Nephron (organoid): ENCODE data around the gene ATP2B3.

Source experiments
- H3K27ac Mint-ChIP-seq, 3 experiments: 2 replicates each; pipeline ENCODE4 v1.8.0; 2020; ENCODE audit warnings: mixed read lengths in 3 of 3, mild to moderate bottlenecking in 2 of 3, moderate library complexity in 1 of 3
- H3K27me3 Mint-ChIP-seq: 2 replicates; pipeline ENCODE4 v1.8.0; 2021; ENCODE audit warnings: low read depth, mild to moderate bottlenecking, moderate library complexity, mixed read lengths
- H3K36me3 Mint-ChIP-seq: 2 replicates; pipeline ENCODE4 v1.8.0; 2020; ENCODE audit warnings: low read depth, mixed read lengths
- H3K4me1 Mint-ChIP-seq: 2 replicates; pipeline ENCODE4 v1.8.0; 2020; ENCODE audit warnings: mixed read lengths
- H3K4me3 Mint-ChIP-seq, 3 experiments: 2 replicates each; pipeline ENCODE4 v1.8.0; 2020; ENCODE audit warnings: mild to moderate bottlenecking in 3 of 3, mixed read lengths in 3 of 3, moderate library complexity in 2 of 3
- H3K9me3 Mint-ChIP-seq: 2 replicates; pipeline ENCODE4 v1.8.0; 2020; ENCODE audit warnings: mixed read lengths
- TF ChIP-seq, protein P1 (sequence below), 3 experiments: fragments of 200-600 bp; sonication (generic); IDR thresholded peaks; one replicate each; pipeline ENCODE4 v1.5.0; 2021; ENCODE audit warnings: antibody characterized with exemption in 3 of 3; ENCODE audit not compliant: unreplicated experiment in 3 of 3

Gene ATP2B3

DNA sequence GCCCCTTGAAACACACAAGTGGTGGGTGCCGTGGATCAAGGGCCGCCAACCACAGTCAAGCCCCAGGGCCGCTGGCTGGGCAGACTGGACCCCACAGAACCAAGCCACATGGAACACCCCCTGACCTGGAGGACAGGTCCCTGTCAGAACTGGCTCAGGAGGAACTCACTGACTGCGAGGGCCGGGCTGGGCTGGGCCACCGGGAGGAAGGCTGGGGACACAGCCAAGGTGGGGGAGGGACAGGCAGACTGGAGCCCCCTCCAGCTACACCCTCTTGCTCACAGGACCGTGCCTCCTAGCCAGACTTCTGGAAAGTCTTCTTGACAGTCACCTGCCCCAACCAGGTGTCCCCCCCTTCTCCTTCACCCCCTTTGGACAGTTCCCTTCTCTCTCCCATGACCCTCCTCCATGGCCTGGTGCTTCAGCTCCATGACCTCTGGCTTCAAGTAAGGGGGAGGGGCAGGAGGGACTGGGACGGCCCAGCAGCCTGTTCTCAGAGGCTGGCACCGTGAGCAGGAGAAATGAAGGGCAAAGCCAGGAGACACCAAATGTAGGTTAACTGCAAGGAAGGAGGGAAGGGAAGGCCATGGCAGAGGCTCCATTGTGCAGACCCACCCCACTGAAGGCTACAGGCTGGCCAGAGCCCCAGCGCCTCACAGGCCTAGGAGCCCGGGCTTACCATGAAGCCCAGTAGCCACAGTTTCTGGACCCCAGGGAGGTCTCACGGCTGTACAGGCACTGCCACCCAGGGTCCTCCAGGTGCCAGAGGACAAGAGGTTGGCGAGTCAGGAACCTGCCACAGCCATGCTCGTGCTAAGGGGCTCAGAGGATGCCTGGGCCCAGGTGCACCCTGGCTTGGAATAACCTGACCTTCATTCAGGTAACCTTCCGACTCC lies 107.0 kb downstream of the ATP2B3 start:
- no peaks in the 10 kb centered on the region for H3K36me3 Mint-ChIP-seq
- H3K27me3 Mint-ChIP-seq: peaks cover 6% of the 10 kb centered on the region
- peak overlapping the region in 1 of 3 experiments; percentile 92 for H3K27ac Mint-ChIP-seq
- TF ChIP-seq, protein P1, sequence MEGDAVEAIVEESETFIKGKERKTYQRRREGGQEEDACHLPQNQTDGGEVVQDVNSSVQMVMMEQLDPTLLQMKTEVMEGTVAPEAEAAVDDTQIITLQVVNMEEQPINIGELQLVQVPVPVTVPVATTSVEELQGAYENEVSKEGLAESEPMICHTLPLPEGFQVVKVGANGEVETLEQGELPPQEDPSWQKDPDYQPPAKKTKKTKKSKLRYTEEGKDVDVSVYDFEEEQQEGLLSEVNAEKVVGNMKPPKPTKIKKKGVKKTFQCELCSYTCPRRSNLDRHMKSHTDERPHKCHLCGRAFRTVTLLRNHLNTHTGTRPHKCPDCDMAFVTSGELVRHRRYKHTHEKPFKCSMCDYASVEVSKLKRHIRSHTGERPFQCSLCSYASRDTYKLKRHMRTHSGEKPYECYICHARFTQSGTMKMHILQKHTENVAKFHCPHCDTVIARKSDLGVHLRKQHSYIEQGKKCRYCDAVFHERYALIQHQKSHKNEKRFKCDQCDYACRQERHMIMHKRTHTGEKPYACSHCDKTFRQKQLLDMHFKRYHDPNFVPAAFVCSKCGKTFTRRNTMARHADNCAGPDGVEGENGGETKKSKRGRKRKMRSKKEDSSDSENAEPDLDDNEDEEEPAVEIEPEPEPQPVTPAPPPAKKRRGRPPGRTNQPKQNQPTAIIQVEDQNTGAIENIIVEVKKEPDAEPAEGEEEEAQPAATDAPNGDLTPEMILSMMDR (IDR thresholded peaks at IDR 0.05; ENCODE audit: unreplicated experiment in 3 of 3): no peak
- no peaks in the 10 kb centered on the region for H3K4me1 Mint-ChIP-seq
- H3K4me3 Mint-ChIP-seq: no peak overlapping the region
- peaks cover 20% of the 10 kb centered on the region for H3K9me3 Mint-ChIP-seq

DNA sequence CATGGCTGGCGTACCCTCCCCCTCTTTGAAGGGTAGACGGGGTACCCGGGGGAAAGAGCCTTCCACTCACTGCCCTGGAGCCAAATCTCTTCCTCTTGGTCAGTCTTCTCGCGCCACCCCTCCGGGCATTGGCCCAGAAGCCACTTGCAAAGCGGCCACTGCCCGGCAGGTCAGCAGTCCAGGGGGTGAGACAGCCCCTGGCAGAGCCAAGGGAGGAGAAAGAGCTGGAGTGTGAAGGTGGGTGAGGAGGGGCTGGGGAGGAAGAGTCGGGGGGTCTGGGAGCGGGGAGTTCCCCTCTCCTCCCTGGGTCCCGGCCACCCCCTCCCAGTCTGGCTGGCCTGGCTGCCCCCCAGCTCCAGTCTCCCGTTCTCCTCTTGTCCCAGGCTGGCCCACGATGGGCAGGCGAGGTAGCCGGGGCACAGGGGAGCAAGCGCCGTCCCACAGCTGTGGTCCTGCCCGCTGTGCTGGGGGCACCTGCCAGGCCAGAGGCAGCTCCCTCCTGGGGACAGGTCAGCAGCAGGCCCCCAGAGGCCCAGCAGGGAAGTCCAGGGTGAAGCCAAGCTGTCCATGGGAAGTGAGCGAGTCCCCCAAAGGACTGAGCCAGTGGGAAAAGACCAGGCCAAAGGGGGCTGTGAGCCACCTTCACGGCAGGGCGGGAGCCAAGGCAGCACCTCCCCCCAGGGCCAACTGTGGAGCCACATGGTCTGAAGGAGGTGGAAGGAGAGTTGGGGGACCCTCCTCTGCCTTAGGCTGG lies 108.0 kb downstream of the ATP2B3 start:
- TF ChIP-seq, protein P1 (IDR thresholded peaks at IDR 0.05; ENCODE audit: unreplicated experiment in 3 of 3): no peak
- Mint-ChIP-seq H3K4me1 (no peaks in the 10 kb centered on the region), H3K27me3 (peaks cover 6% of the 10 kb centered on the region), H3K36me3 (no peaks in the 10 kb centered on the region), H3K4me3 (no peak overlapping the region), H3K27ac (no peak overlapping the region), H3K9me3 (peaks cover 24% of the 10 kb centered on the region)

DNA sequence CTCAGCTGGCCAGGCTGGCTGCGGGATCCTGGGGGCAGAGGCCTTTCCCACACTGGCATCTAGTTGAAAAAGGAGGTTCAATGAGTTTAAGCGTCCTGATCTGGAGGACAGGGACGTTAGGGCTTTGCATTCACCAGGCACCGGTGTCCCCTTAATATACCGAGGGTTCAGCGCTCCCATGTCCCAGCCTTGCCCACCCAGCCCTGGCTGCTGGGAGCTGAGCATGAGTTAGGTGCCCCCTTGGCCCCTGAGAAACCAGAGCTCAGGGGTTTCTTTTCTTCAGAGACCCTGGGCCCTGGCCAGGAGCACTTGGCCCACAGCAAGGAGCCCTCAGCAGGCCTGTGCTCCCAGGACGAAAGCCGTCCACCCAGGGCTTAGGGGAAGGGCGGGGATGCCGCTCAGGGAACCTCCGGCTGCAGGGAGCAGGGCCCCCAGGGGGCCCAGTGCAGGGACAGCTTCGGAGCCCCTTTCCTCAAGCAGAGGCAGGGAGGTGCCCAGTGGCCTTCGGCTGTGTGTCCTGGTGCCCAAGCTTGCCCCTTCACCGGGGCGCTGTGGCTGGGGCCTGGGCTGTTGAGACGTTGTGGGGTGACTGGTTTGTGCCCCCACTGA lies 108.7 kb downstream of the ATP2B3 start:
- no peak overlapping the region for H3K4me3 Mint-ChIP-seq
- no peaks in the 10 kb centered on the region for H3K4me1 Mint-ChIP-seq
- H3K9me3 Mint-ChIP-seq: peaks cover 27% of the 10 kb centered on the region
- H3K27ac Mint-ChIP-seq: no peak overlapping the region
- H3K36me3 Mint-ChIP-seq: no peaks in the 10 kb centered on the region
- TF ChIP-seq, protein P1 (IDR thresholded peaks at IDR 0.05; ENCODE audit: unreplicated experiment in 3 of 3): no peak
- H3K27me3 Mint-ChIP-seq: peaks cover 6% of the 10 kb centered on the region

DNA sequence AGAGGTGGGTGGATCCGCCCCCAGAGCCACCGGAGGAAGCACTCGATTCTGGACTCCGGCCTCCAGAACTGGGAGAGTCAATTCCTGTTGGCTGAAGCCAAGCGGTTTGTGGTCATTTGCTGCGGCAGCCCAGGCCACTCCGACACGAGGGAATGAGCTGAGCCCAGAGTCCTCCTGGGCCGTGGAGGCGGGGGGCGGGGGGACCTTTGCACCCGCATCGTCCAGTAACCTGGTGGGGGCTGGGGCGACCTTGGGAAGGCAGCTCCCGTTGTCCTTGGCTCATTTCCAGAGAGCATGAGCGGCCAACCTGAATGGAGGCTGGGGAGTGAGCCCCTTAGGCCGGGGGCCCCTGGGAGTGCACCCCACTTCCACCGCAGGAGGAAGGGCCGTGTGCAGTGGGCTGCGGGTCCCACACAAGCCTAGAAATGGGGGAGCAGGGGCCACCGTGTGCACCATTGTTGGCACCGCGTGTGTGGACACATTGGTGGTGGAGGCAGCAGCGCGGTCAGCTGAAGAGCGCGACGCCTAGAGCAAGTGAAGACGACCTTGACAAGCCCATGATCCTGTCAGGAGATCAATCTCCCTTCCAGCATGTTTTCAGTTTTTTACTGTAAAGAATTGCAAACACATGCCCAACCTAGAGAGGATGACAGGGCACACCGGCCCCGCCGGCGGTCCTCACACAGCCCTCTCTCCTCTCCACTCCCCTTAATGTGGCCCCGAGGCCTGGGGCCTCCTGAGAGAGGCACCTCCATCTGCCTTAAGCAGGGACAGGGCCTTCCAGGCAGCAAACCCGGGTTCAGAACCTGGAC lies 109.6 kb downstream of the ATP2B3 start:
- TF ChIP-seq, protein P1 (IDR thresholded peaks at IDR 0.05; ENCODE audit: unreplicated experiment in 3 of 3): no peak
- Mint-ChIP-seq H3K4me3 (no peak overlapping the region), H3K9me3 (peaks cover 28% of the 10 kb centered on the region), H3K27ac (no peak overlapping the region), H3K36me3 (no peaks in the 10 kb centered on the region), H3K4me1 (no peaks in the 10 kb centered on the region), H3K27me3 (peaks cover 1% of the 10 kb centered on the region)

DNA sequence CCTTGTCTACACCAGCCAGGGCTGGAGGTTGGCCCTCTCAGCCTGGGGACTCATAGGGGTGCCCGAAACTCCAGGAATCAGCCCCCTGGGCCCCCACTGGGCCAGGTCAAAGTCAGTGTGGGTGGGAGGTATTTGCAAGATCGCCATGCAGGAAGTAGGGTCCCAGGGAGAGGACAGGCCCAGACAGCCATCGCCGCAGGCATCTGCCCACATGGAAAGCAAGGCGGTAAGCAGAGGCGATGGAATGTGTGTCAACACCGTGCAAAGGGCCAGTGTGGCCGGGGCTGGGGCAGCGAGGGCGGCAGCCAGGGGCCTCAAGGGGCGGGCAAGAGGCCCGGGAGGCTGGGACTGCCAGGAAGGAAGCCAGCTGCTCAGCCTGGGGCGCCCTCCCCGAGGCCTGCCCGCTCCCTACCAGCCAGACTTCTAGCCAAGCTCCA lies 110.3 kb downstream of the ATP2B3 start:
- no peaks in the 10 kb centered on the region for H3K36me3 Mint-ChIP-seq
- H3K27ac Mint-ChIP-seq: no peak overlapping the region
- H3K4me1 Mint-ChIP-seq: no peaks in the 10 kb centered on the region
- no peaks in the 10 kb centered on the region for H3K27me3 Mint-ChIP-seq
- no peak overlapping the region for H3K4me3 Mint-ChIP-seq
- TF ChIP-seq, protein P1 (IDR thresholded peaks at IDR 0.05; ENCODE audit: unreplicated experiment in 3 of 3): no peak
- peaks cover 22% of the 10 kb centered on the region for H3K9me3 Mint-ChIP-seq
